HUES48 (cell line): ENCODE measurements around the gene ZNF226.
"Not testable (repeated sequence)": the region's sequence is repeated elsewhere in the genome, so short reads cannot be mapped to it uniquely, and the experiment has no call there.

ENCODE experiments used
- H3K27ac ChIP-seq: one replicate; pipeline ENCODE4 v1.7.0; 2013; ENCODE audit warnings: low read depth, low read length, inconsistent platforms
- H3K27me3 ChIP-seq: 2 replicates; pipeline ENCODE4 v1.6.1; 2013; ENCODE audit warnings: mild to moderate bottlenecking, low read length; ENCODE audit not compliant: control insufficient read depth, insufficient read depth
- H3K36me3 ChIP-seq: 2 replicates; pipeline ENCODE4 v1.6.1; 2013; ENCODE audit warnings: low read length; ENCODE audit not compliant: control insufficient read depth, insufficient read depth
- H3K4me1 ChIP-seq: 2 replicates; pipeline ENCODE4 v1.6.1; 2013; ENCODE audit warnings: mild to moderate bottlenecking, low read length; ENCODE audit not compliant: control insufficient read depth, insufficient read depth
- H3K4me3 ChIP-seq: 2 replicates; pipeline ENCODE4 v1.5.1; 2013; ENCODE audit warnings: mild to moderate bottlenecking, low read depth, low read length
- H3K9ac ChIP-seq: 2 replicates; pipeline ENCODE4 v1.6.1; 2013; ENCODE audit warnings: mild to moderate bottlenecking, low read depth, low read length, moderate library complexity
- H3K9me3 ChIP-seq: 2 replicates; pipeline ENCODE4 v1.6.1; 2013; ENCODE audit warnings: low read length; ENCODE audit not compliant: control insufficient read depth, insufficient read depth

Gene ZNF226

DNA sequence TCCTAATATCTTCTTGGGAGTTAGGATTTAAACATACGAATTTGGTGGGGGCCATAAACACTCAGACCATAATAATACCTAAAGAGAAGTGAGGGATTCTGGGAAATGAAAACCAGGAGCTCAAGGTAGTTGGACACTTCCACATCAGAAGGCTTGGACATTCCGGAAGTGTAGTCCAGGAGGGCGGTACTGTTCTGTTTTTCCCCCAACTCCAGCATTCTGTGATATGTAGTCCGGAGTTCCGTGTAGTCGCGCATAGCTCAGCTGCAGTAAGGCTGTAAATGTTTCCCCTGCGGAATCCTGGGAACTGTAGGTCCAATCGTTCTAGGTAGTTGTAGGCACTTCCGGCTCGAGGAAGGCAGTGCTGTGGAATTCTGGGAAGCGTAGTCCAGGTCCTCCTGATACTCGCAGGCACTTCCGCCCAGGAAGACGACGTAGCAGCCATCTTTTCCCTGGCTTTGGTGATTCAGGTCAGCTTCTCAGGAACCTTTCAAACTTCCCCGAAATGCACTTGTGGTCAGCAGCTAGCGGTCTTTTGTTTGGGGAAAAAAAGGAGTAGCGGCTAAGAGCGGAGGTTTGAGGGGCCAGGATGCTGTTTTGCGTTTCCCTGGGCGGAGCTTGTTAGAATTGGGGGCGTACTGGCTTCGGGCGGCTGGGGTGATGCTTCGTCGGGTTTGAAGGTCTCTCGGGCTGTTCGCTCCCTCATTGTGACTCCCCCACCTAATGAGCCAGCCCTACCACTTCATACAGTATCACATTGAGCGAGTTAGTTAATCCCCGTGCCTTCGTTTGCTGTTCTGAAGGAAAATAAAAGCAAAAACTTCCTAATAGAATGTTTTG is at the start of gene ZNF226:
Gene ZNF226 (plus strand): TSS at position 428 of the 840 bp plus-strand sequence. CDS start 4,981 bp downstream, outside the sequence.
- Histone ChIP-seq H3K36me3 (peaks cover 33% of the 10 kb centered on the region), H3K27ac (peak within 1 kb of the TSS; percentile 84), H3K4me1 (peaks cover 4% of the 10 kb centered on the region), H3K9ac (peak within 1 kb of the TSS; percentile 90), H3K9me3 (no peaks in the 10 kb centered on the region), H3K27me3 (no peaks in the 10 kb centered on the region), H3K4me3 (peak within 1 kb of the TSS; percentile 94)

- H3K9me3 ChIP-seq, H3K4me3 ChIP-seq, H3K27ac ChIP-seq, H3K27me3 ChIP-seq, H3K9ac ChIP-seq, H3K4me1 ChIP-seq: not testable (repeated sequence)
- peaks cover 35% of the 10 kb centered on the region for H3K36me3 ChIP-seq
These were observed 43.7 kb upstream of the ZNF226 start for GRCh38 chr19:44121162-44121561.

- Histone ChIP-seq H3K36me3 (peaks cover 44% of the 10 kb centered on the region), H3K9ac (no peak overlapping the region), H3K4me1 (no peaks in the 10 kb centered on the region), H3K9me3 (peaks cover 26% of the 10 kb centered on the region), H3K4me3 (no peak overlapping the region), H3K27ac (peak overlapping the region; percentile 21), H3K27me3 (no peaks in the 10 kb centered on the region)
These were observed 32.9 kb upstream of the ZNF226 start for GRCh38 chr19:44131955-44132354.

GRCh38 chr19:44141191-44142058 is 23.5 kb upstream of the ZNF226 start, which contains the start of gene ZNF234:
Gene ZNF234 (plus strand): TSS chr19:44141554. CDS start chr19:44144633, 3,079 bp downstream.
- Histone ChIP-seq H3K36me3 (peaks cover 16% of the 10 kb centered on the region; the same call in 1 of the 2 replicates), H3K27me3 (no peaks in the 10 kb centered on the region), H3K4me1 (no peaks in the 10 kb centered on the region), H3K4me3 (peak within 1 kb of the TSS; percentile 89), H3K9me3 (no peaks in the 10 kb centered on the region), H3K27ac (no peak within 1 kb of the TSS), H3K9ac (peak within 1 kb of the TSS; percentile 29)

DNA sequence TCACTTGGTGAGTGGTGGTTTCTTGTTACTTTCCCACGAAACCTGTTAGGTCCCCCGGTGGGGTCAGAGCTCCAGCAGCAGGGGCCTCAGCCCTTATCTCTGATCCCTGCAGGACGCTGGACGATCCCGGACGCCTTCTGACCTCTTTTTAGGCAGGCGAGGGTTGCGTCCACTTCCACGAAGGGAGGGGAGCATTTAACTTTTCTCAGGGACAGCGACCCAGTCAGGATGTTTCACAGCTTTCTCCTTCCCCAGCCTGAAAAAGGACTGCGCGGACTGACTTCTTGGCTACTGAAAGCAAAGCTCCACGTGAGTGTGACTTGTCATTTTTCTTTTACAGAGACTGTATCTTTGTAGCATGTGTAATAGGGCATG is 22.9 kb upstream of the ZNF226 start:
- no peak overlapping the region for H3K9ac ChIP-seq
- H3K27ac ChIP-seq = no peak overlapping the region

DNA sequence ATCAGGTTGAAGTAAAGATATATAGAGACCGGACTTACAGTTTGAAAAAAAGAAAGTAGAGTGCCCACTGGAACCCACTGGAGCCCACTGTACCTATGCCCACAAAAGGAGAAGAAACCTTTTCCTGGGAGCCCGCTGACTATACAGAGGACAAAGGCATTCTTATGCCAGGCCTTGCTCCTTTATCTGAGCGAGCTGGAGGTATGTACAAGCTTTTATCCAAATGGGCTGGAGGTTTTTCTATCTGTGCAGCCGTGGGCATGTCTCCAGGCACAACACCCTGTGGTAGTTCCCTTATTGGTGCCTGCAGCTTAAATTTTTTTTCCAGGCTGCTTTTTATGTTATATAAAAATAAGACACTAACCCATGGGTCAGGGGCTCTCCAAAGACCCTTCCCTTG is 15.1 kb upstream of the ZNF226 start:
- H3K9ac ChIP-seq = no peak overlapping the region
- H3K27ac ChIP-seq = no peak overlapping the region
- H3K4me1 ChIP-seq = no peaks in the 10 kb centered on the region
- H3K36me3 ChIP-seq = peaks cover 55% of the 10 kb centered on the region
- H3K9me3 ChIP-seq = no peaks in the 10 kb centered on the region
- H3K27me3 ChIP-seq = no peaks in the 10 kb centered on the region
- no peak overlapping the region for H3K4me3 ChIP-seq

More for the DNA sequence above, 22.9 kb upstream of the ZNF226 start:
- Histone ChIP-seq H3K27me3 (no peaks in the 10 kb centered on the region), H3K4me3 (peak overlapping the region; percentile 89), H3K4me1 (no peaks in the 10 kb centered on the region), H3K9me3 (no peaks in the 10 kb centered on the region), H3K36me3 (peaks cover 16% of the 10 kb centered on the region; the same call in 1 of the 2 replicates)

DNA sequence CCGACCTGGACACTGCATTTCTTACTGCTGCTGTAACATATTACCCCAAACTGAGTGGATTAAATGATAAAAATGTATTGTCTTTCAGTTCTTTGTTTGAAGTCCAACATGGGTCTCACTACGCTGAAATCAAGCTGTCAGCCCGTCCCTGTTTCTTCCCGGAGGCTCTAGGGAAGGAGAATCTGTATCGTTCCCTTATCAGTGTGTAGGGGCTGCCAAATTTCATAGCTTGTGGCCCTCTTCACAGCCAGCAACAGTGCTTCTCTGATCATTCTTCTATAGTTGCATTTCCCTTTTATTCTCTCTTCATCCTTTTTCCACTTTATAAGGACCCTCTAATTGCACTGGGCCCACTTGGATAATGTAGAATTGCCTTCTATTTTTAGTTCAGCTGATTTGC is 13.4 kb upstream of the ZNF226 start:
- Histone ChIP-seq H3K36me3 (peaks cover 58% of the 10 kb centered on the region), H3K4me3 (no peak overlapping the region), H3K27ac (no peak overlapping the region), H3K4me1 (no peaks in the 10 kb centered on the region), H3K9me3 (peaks cover 15% of the 10 kb centered on the region), H3K9ac (no peak overlapping the region), H3K27me3 (no peaks in the 10 kb centered on the region)

DNA sequence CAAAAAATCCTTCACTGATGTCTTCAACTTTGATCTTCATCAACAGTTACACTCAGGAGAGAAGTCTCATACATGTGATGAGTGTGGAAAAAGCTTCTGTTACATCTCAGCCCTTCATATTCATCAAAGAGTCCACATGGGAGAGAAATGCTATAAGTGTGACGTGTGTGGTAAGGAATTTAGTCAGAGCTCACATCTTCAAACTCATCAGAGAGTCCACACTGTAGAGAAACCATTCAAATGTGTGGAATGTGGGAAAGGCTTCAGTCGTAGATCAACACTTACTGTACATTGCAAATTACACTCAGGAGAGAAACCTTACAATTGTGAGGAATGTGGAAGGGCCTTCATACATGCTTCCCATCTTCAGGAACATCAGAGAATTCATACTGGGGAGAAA is 8.4 kb upstream of the ZNF226 start:
- Histone ChIP-seq H3K4me3 (no peak overlapping the region), H3K4me1 (no peaks in the 10 kb centered on the region), H3K27ac (no peak overlapping the region), H3K9ac (no peak overlapping the region), H3K9me3 (peaks cover 30% of the 10 kb centered on the region), H3K27me3 (no peaks in the 10 kb centered on the region), H3K36me3 (peaks cover 37% of the 10 kb centered on the region)

DNA sequence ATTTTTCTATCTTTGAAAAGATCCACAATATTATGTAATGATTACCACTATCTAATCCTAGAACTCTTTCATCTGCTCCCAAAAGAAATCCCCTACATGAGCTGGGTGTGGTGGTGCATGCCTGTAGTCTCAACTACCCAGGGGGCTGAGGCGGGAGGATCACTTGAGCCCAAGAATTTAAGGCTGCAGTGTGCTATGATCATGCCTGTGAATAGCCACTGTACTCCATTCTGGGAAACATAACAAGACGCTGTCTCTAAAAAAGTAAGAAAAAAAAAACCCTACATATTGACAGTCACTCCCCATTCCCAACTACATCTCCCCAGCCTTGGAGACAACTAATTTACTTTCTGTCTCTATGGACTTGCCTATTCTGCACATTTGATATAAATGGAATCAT is 1.1 kb upstream of the ZNF226 start:
- Histone ChIP-seq H3K9ac (no peak overlapping the region), H3K36me3 (peaks cover 23% of the 10 kb centered on the region), H3K27ac (no peak overlapping the region), H3K27me3 (no peaks in the 10 kb centered on the region), H3K9me3 (no peaks in the 10 kb centered on the region), H3K4me1 (peaks cover 4% of the 10 kb centered on the region), H3K4me3 (no peak overlapping the region)

GRCh38 chr19:44164327-44164672 is 600 bp upstream of the ZNF226 start:
- Histone ChIP-seq H3K36me3 (peaks cover 27% of the 10 kb centered on the region), H3K9me3 (no peaks in the 10 kb centered on the region), H3K4me3 (peak overlapping the region; percentile 94), H3K27me3 (no peaks in the 10 kb centered on the region), H3K9ac (no peak overlapping the region), H3K4me1 (peaks cover 4% of the 10 kb centered on the region), H3K27ac (no peak overlapping the region)

GRCh38 chr19:44170660-44171059 is 5.8 kb downstream of the ZNF226 start:
- H3K4me3 ChIP-seq, H3K9ac ChIP-seq, H3K27ac ChIP-seq, H3K4me1 ChIP-seq, H3K27me3 ChIP-seq: not testable (repeated sequence)
- H3K36me3 ChIP-seq = peaks cover 87% of the 10 kb centered on the region
- H3K9me3 ChIP-seq = peaks cover 19% of the 10 kb centered on the region
